Lung (tissue), 12 donors: Measurements from ENCODE around the gene ZNF296. TPM values are rescaled to one million over a fixed set of nuclear protein-coding genes. Genes with fewer than 3 reads are reported as not detected.
"Not testable (repeated sequence)": the region's sequence is repeated elsewhere in the genome, so short reads cannot be mapped to it uniquely, and the experiment has no call there.

Source experiments
- ATAC-seq: fragments of 200-7000 bp; cut with Tn5 transposase; one replicate; pipeline ENCODE4 v1.9.1; 2020; ENCODE audit warnings: moderate number of reproducible peaks; ENCODE audit not compliant: insufficient read depth, low FRiP score
- DNase-seq, 3 donors: peaks; one replicate each; pipeline ENCODE4 v3.0.0-alpha.2; 2013 to 2017
- H3K27ac ChIP-seq, 2 donors: one replicate each; pipeline ENCODE4 v1.5.1; 2013; ENCODE audit warnings: mild to moderate bottlenecking in 2 of 2, moderate library complexity in 2 of 2, control low read depth in 1 of 2, inconsistent platforms in 1 of 2, low read depth in 1 of 2, low read length in 1 of 2
- H3K27me3 ChIP-seq, 3 donors: one replicate each; pipeline ENCODE4 v1.5.1; 2013; ENCODE audit warnings: low read length in 2 of 3; ENCODE audit not compliant: control insufficient read depth in 3 of 3, insufficient read depth in 3 of 3
- H3K36me3 ChIP-seq, 4 donors: one replicate each; pipeline ENCODE4 v1.5.1; 2013; ENCODE audit warnings: low read length in 4 of 4, mild to moderate bottlenecking in 1 of 4, moderate library complexity in 1 of 4; ENCODE audit not compliant: control insufficient read depth in 4 of 4, insufficient read depth in 4 of 4
- H3K4me1 ChIP-seq, 5 donors: one replicate each; pipeline ENCODE4 v1.5.1; 2013; ENCODE audit warnings: low read length in 5 of 5, mild to moderate bottlenecking in 2 of 5, moderate library complexity in 1 of 5; ENCODE audit not compliant: control insufficient read depth in 5 of 5, insufficient read depth in 5 of 5
- H3K4me3 ChIP-seq: one replicate; pipeline ENCODE4 v1.5.1; 2013; ENCODE audit warnings: mild to moderate bottlenecking, control low read depth, moderate library complexity
- H3K9ac ChIP-seq, 2 donors: one replicate each; pipeline ENCODE4 v1.5.1; 2013; ENCODE audit warnings: low read length in 2 of 2, control low read depth in 1 of 2; ENCODE audit not compliant: insufficient read depth in 1 of 2
- H3K9me3 ChIP-seq, 4 donors: one replicate each; pipeline ENCODE4 v1.5.1; 2013; ENCODE audit warnings: low read length in 3 of 4, mild to moderate bottlenecking in 1 of 4, moderate library complexity in 1 of 4; ENCODE audit not compliant: control insufficient read depth in 4 of 4, insufficient read depth in 3 of 4
- CTCF ChIP-seq: IDR thresholded peaks from 2 replicates; pipeline ENCODE4 v1.5.1; 2012; ENCODE audit warnings: mild to moderate bottlenecking; ENCODE audit errors: control extremely low read depth, extremely low read depth
- WGBS, 2 donors: extraction: QIAGEN DNeasy Blood & Tissue Kit; methylation state at CpG; one replicate each; pipeline ENCODE4 v1.1.7; 2013; 5-methylcytosine and 5-hydroxymethylcytosine counted together
- polyA plus RNA-seq, 2 donors: library from polyadenylated mRNA; stranded (reverse); fragments of 200-250 nt; gene quantifications; one replicate each; pipeline ENCODE4 v1.2.1, GENCODE V29; 2013
- total RNA-seq, 2 donors: library from RNA; depleted of rRNA in 1 of 2; stranded (reverse); fragments of >200 nt in 1 of 2; gene quantifications; one replicate each; pipeline ENCODE4 v1.2.1, GENCODE V29; 2014 to 2021
- donor health status: control.
- donor health status: control.
- donor health status: Bipolar disorder and iron deficiency.
- donor health status: healthy.
- donor health status: DM: yes; HTN: yes; CAD: no.

The ZNF296 gene
- total and polyA plus RNA-seq, 4 donors = 0.43 to 3.9 (median 2.8) TPM

GRCh38 chr19:45123440-45123850 is 47.2 kb upstream of the ZNF296 start:
- H3K4me3 ChIP-seq = no peak overlapping the region
- no peaks in the 10 kb centered on the region for H3K9me3 ChIP-seq
- H3K36me3 ChIP-seq = no peaks in the 10 kb centered on the region
- no peak for TF ChIP-seq CTCF
- no peak overlapping the region for H3K9ac ChIP-seq
- H3K27ac ChIP-seq = no peak overlapping the region
- ATAC-seq (no peak), DNase-seq (peak in 1 of 3 donors; percentile 27)
- H3K4me1 ChIP-seq = peaks cover 0 to 7% (median 0%) of the 10 kb centered on the region in 5 donors
- WGBS, 2 donors = 70 to 87% methylated on average over 9 of the region's 9 CpGs
- no peaks in the 10 kb centered on the region for H3K27me3 ChIP-seq

GRCh38 chr19:45122832-45123231 is 46.6 kb upstream of the ZNF296 start:
- Histone ChIP-seq H3K4me1 (peaks cover 0 to 9% (median 0%) of the 10 kb centered on the region in 5 donors), H3K4me3 (no peak overlapping the region), H3K9ac (no peak overlapping the region), H3K27me3 (no peaks in the 10 kb centered on the region), H3K27ac (no peak overlapping the region), H3K36me3 (no peaks in the 10 kb centered on the region), H3K9me3 (no peaks in the 10 kb centered on the region)
- no peak for TF ChIP-seq CTCF
- 89 to 91% methylated on average over 6 of the region's 6 CpGs for WGBS, 2 donors
- ATAC-seq = no peak
- no peak for DNase-seq

GRCh38 chr19:45121827-45122345 is 45.6 kb upstream of the ZNF296 start:
- DNase-seq = no peak
- Histone ChIP-seq H3K27me3 (no peaks in the 10 kb centered on the region), H3K27ac (no peak overlapping the region), H3K36me3 (no peaks in the 10 kb centered on the region), H3K9ac (no peak overlapping the region), H3K4me3 (no peak overlapping the region), H3K4me1 (peaks cover 0 to 14% (median 0%) of the 10 kb centered on the region in 5 donors), H3K9me3 (no peaks in the 10 kb centered on the region)
- no peak for ATAC-seq
- no peak for TF ChIP-seq CTCF
- WGBS, 2 donors = 82 to 84% methylated on average over 11 of the region's 11 CpGs

GRCh38 chr19:45119582-45119981 is 43.3 kb upstream of the ZNF296 start:
- WGBS, 2 donors = 81 to 86% methylated on average over 6 of the region's 6 CpGs
- Histone ChIP-seq H3K27me3 (no peaks in the 10 kb centered on the region), H3K9ac (no peak overlapping the region), H3K9me3 (no peaks in the 10 kb centered on the region), H3K4me1 (peaks cover 0 to 18% (median 0%) of the 10 kb centered on the region in 5 donors), H3K4me3 (no peak overlapping the region), H3K27ac (no peak overlapping the region), H3K36me3 (no peaks in the 10 kb centered on the region)
- ATAC-seq (no peak), DNase-seq (no peak)
- no peak for TF ChIP-seq CTCF

GRCh38 chr19:45118591-45119355 is 42.5 kb upstream of the ZNF296 start:
- H3K9me3 ChIP-seq, DNase-seq, H3K9ac ChIP-seq, H3K4me3 ChIP-seq, ATAC-seq, H3K36me3 ChIP-seq, H3K27me3 ChIP-seq: not testable (repeated sequence)
- Histone ChIP-seq H3K4me1 (peaks cover 0 to 22% (median 0%) of the 10 kb centered on the region in 5 donors), H3K27ac (peak overlapping the region in 1 of 2 donors; percentile 20)
- 28 to 54% methylated on average over 18 of the region's 18 CpGs for WGBS, 2 donors
